ENCODE measurements around the gene MAP1S.

Gene MAP1S

DNA sequence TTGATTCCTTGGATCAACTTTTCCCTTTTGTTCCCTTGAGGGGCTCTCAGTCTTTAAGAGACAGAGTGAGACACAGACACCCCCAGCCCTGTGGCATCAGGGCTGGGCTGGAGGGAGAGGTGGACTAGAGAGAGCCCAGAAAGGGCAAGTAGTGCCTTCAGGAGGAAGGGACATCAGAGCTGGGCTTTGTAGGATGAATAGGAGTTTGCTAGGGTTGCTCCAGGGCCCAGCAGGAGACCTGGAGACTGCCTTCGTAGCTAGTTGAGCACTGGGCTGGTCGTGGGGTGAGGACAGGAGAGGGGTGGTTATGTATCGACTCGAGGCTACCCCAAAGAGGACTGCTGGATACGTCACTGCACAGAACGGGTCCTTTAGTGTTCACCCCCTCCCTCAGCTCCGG lies 5.4 kb downstream of the MAP1S start:
- TF ChIP-seq, protein P1, sequence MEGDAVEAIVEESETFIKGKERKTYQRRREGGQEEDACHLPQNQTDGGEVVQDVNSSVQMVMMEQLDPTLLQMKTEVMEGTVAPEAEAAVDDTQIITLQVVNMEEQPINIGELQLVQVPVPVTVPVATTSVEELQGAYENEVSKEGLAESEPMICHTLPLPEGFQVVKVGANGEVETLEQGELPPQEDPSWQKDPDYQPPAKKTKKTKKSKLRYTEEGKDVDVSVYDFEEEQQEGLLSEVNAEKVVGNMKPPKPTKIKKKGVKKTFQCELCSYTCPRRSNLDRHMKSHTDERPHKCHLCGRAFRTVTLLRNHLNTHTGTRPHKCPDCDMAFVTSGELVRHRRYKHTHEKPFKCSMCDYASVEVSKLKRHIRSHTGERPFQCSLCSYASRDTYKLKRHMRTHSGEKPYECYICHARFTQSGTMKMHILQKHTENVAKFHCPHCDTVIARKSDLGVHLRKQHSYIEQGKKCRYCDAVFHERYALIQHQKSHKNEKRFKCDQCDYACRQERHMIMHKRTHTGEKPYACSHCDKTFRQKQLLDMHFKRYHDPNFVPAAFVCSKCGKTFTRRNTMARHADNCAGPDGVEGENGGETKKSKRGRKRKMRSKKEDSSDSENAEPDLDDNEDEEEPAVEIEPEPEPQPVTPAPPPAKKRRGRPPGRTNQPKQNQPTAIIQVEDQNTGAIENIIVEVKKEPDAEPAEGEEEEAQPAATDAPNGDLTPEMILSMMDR (IDR thresholded peaks at IDR 0.05; ENCODE audit: borderline replicate concordance, extremely low read depth, low read length, poor library complexity, severe bottlenecking), result no peak
- TF ChIP-seq EZH2 (IDR thresholded peaks at IDR 0.05; ENCODE audit: borderline replicate concordance, low read depth, low read length, severe bottlenecking), result no peak
- H3K79me2 ChIP-seq (ENCODE audit: insufficient read depth, low read length), result peaks cover 78% of the 10 kb centered on the region
- H3K27me3 ChIP-seq (ENCODE audit: insufficient read depth, low read length, poor library complexity), result no peaks in the 10 kb centered on the region
- no peak overlapping the region for H3K9ac ChIP-seq (ENCODE audit: low read depth, low read length)
- no peaks in the 10 kb centered on the region for H3K9me3 ChIP-seq (ENCODE audit: insufficient read depth, low read length, severe bottlenecking)
- peaks cover 25% of the 10 kb centered on the region for H3K4me1 ChIP-seq (ENCODE audit: insufficient read depth, low read length)
- DNase-seq (no peak), ATAC-seq (ENCODE audit: insufficient read depth, low read depth) (no peak)
- H2AFZ ChIP-seq (ENCODE audit: low read depth, low read length), result no peak overlapping the region
- H3K4me2 ChIP-seq (ENCODE audit: insufficient read depth, low read length), result no peak overlapping the region
- no peak overlapping the region for H3K4me3 ChIP-seq (ENCODE audit: low read depth in 1 of 2, low read length in 2 of 2)
- peaks cover 78% of the 10 kb centered on the region for H4K20me1 ChIP-seq (ENCODE audit: insufficient read depth, low read length)
- H3K27ac ChIP-seq (ENCODE audit: low read length), result no peak overlapping the region
- H3K36me3 ChIP-seq (ENCODE audit: insufficient read depth, low read length), result peaks cover 79% of the 10 kb centered on the region

DNA sequence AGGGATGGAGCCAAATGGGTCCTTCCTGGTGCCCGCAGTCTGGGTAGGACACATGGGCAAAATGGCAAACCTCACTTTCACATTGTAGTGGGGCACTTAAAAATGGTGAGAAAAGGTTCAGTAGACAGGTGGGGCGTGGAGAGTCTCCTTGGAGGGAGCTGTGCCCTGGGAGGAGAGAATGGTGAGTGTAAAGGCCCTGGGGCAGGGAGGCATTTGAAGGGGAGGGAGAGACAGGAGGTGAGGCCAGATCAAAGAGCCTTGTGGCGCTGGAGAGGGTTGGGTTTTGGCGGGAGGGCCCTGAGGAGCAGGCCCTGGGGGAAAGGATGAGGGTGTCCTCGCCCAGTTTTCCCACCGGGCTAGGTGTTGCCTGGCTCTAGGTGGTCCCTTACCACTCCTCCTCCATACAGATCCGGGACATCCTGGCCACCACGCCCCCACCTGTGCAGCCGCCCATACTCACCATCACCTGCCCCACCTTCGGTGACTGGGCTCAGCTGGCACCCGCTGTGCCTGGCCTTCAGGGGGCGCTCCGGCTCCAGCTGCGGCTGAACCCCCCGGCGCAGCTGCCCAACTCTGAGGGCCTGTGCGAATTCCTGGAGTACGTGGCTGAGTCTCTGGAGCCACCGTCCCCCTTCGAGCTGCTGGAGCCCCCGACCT lies 6.3 kb downstream of the MAP1S start:
- Histone ChIP-seq H3K4me2 (ENCODE audit: insufficient read depth, low read length) (no peak overlapping the region), H3K27ac (ENCODE audit: low read length) (no peak overlapping the region), H3K9ac (ENCODE audit: low read depth, low read length) (no peak overlapping the region), H3K4me1 (ENCODE audit: insufficient read depth, low read length) (peaks cover 17% of the 10 kb centered on the region), H4K20me1 (ENCODE audit: insufficient read depth, low read length) (peaks cover 74% of the 10 kb centered on the region), H2AFZ (ENCODE audit: low read depth, low read length) (no peak overlapping the region), H3K36me3 (ENCODE audit: insufficient read depth, low read length) (peaks cover 88% of the 10 kb centered on the region), H3K9me3 (ENCODE audit: insufficient read depth, low read length, severe bottlenecking) (no peaks in the 10 kb centered on the region), H3K27me3 (ENCODE audit: insufficient read depth, low read length, poor library complexity) (no peaks in the 10 kb centered on the region), H3K79me2 (ENCODE audit: insufficient read depth, low read length) (peaks cover 78% of the 10 kb centered on the region), H3K4me3 (ENCODE audit: low read depth in 1 of 2, low read length in 2 of 2) (no peak overlapping the region)
- DNase-seq, result no peak
- TF ChIP-seq, protein P1 (IDR thresholded peaks at IDR 0.05; ENCODE audit: borderline replicate concordance, extremely low read depth, low read length, poor library complexity, severe bottlenecking), result peak; percentile 59
- TF ChIP-seq EZH2 (IDR thresholded peaks at IDR 0.05; ENCODE audit: borderline replicate concordance, low read depth, low read length, severe bottlenecking), result no peak
- ATAC-seq (ENCODE audit: insufficient read depth, low read depth), result no peak

DNA sequence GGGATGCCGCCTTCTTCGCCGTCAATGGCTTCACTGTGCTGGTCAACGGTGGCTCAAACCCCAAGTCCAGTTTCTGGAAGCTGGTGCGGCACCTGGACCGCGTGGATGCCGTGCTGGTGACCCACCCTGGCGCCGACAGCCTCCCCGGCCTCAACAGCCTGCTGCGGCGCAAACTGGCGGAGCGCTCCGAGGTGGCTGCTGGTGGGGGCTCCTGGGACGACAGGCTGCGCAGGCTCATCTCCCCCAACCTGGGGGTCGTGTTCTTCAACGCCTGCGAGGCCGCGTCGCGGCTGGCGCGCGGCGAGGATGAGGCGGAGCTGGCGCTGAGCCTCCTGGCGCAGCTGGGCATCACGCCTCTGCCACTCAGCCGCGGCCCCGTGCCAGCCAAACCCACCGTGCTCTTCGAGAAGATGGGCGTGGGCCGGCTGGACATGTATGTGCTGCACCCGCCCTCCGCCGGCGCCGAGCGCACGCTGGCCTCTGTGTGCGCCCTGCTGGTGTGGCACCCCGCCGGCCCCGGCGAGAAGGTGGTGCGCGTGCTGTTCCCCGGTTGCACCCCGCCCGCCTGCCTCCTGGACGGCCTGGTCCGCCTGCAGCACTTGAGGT lies 7.0 kb downstream of the MAP1S start:
- no peaks in the 10 kb centered on the region for H3K9me3 ChIP-seq (ENCODE audit: insufficient read depth, low read length, severe bottlenecking)
- peaks cover 67% of the 10 kb centered on the region for H4K20me1 ChIP-seq (ENCODE audit: insufficient read depth, low read length)
- peaks cover 89% of the 10 kb centered on the region for H3K36me3 ChIP-seq (ENCODE audit: insufficient read depth, low read length)
- DNase-seq, result no peak
- no peak overlapping the region for H3K27ac ChIP-seq (ENCODE audit: low read length)
- H3K4me1 ChIP-seq (ENCODE audit: insufficient read depth, low read length), result peaks cover 10% of the 10 kb centered on the region
- ATAC-seq (ENCODE audit: insufficient read depth, low read depth), result no peak
- no peak overlapping the region for H3K9ac ChIP-seq (ENCODE audit: low read depth, low read length)
- no peak overlapping the region for H3K4me3 ChIP-seq (ENCODE audit: low read depth in 1 of 2, low read length in 2 of 2)
- H3K27me3 ChIP-seq (ENCODE audit: insufficient read depth, low read length, poor library complexity), result no peaks in the 10 kb centered on the region
- H2AFZ ChIP-seq (ENCODE audit: low read depth, low read length), result no peak overlapping the region
- no peak overlapping the region for H3K4me2 ChIP-seq (ENCODE audit: insufficient read depth, low read length)
- TF ChIP-seq EZH2 (IDR thresholded peaks at IDR 0.05; ENCODE audit: borderline replicate concordance, low read depth, low read length, severe bottlenecking), result no peak
- TF ChIP-seq, protein P1 (IDR thresholded peaks at IDR 0.05; ENCODE audit: borderline replicate concordance, extremely low read depth, low read length, poor library complexity, severe bottlenecking), result no peak
- peaks cover 74% of the 10 kb centered on the region for H3K79me2 ChIP-seq (ENCODE audit: insufficient read depth, low read length)

All from DND-41 (cell line).